H1 (cell line): ENCODE data around the gene INPP4B.

Experiments used
- BCL11A ChIP-seq, 2 experiments: IDR thresholded peaks; one replicate each; pipeline ENCODE4 v1.6.1; 2011; ENCODE audit warnings: low read depth in 2 of 2, low read length in 2 of 2, mild to moderate bottlenecking in 2 of 2
- GABPA ChIP-seq: IDR thresholded peaks from 2 replicates; pipeline ENCODE4 v1.6.1; 2011; ENCODE audit warnings: mild to moderate bottlenecking, low read length, moderate library complexity, borderline replicate concordance; ENCODE audit not compliant: insufficient read depth
- JUND ChIP-seq: IDR thresholded peaks from 2 replicates; pipeline ENCODE4 v1.6.1; 2011; ENCODE audit warnings: mild to moderate bottlenecking, improper control_type of control experiment, low read length
- KDM4A ChIP-seq: IDR thresholded peaks from one replicate; pipeline ENCODE4 v1.7.1; 2012; ENCODE audit warnings: low read depth, mild to moderate bottlenecking, moderate library complexity, low read length, inconsistent platforms; ENCODE audit not compliant: severe bottlenecking
- POLR2A ChIP-seq, 2 experiments: IDR thresholded peaks; 1 replicate in 1 of 2; 2 replicates in 1 of 2; pipeline ENCODE4 v1.6.1; 2011; ENCODE audit warnings: low read depth in 2 of 2, low read length in 2 of 2, mild to moderate bottlenecking in 2 of 2; ENCODE audit errors: control extremely low read depth in 1 of 2
- POLR2AphosphoS5 ChIP-seq: IDR thresholded peaks from 2 replicates; pipeline ENCODE4 v1.6.1; 2011; ENCODE audit warnings: low read depth, low read length
- RBBP5 ChIP-seq: IDR thresholded peaks from 2 replicates; pipeline ENCODE4 v1.7.1; 2012; ENCODE audit warnings: low read depth, mild to moderate bottlenecking, inconsistent platforms, low read length, moderate library complexity, borderline replicate concordance
- RXRA ChIP-seq: IDR thresholded peaks from 2 replicates; pipeline ENCODE4 v1.6.1; 2011; ENCODE audit warnings: low read depth, mild to moderate bottlenecking, low read length, moderate library complexity; ENCODE audit not compliant: insufficient read depth
- SIN3A ChIP-seq, 2 experiments: IDR thresholded peaks in 1 of 2; conservative IDR thresholded peaks in 1 of 2; 2 replicates each; pipeline ENCODE4 v1.6.1; 2011 to 2012; ENCODE audit warnings: low read length in 2 of 2, improper control_type of control experiment in 1 of 2, low read depth in 1 of 2, mild to moderate bottlenecking in 1 of 2
- TF ChIP-seq, protein P1 (sequence below): IDR thresholded peaks from 2 replicates; pipeline ENCODE4 v1.6.1; 2011; ENCODE audit warnings: low read length, improper control_type of control experiment
- TF ChIP-seq, protein P2 (sequence below), 3 experiments: IDR thresholded peaks; 1 replicate in 2 of 3; 2 replicates in 1 of 3; pipeline versions ENCODE4 v1.5.1 to v1.6.1; 2011; ENCODE audit warnings: low read length in 3 of 3, mild to moderate bottlenecking in 3 of 3, inconsistent platforms in 2 of 3, low read depth in 1 of 3, moderate library complexity in 1 of 3; ENCODE audit not compliant: insufficient read depth in 1 of 3; ENCODE audit errors: control extremely low read depth in 1 of 3

DNA sequence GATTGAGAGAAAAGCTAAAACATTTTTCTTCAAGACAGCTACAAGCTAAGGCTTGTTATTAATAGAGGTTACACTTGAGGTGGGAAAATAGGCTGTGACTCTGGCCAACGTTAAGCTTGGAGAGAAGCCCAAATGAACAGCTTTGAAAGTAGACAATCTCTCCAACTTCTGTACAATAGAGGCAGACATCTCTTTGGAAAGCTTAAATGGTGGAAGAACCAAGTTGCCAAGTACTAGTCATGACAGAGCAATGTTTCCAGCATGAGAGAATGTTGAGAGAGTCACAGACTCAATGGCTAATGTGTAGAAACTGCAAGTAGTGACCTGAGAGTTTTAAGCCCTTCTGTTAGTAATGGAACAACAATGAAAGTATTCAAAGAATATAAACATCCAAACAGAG, 298.1 kb downstream of the INPP4B start:
- TF ChIP-seq POLR2AphosphoS5 (no peak), POLR2A (IDR thresholded peaks at IDR 0.05; ENCODE audit: control extremely low read depth in 1 of 2, low read depth in 2 of 2, low read length in 2 of 2) (no peak), JUND (no peak), BCL11A (IDR thresholded peaks at IDR 0.05; ENCODE audit: low read depth in 2 of 2, low read length in 2 of 2) (no peak), KDM4A (no peak), SIN3A (conservative IDR thresholded peaks at IDR 0.05 in 1 of 2, IDR thresholded peaks at IDR 0.05 in 1 of 2; ENCODE audit: low read depth in 1 of 2, low read length in 2 of 2) (no peak), RXRA (no peak), GABPA (no peak), RBBP5 (no peak)
- TF ChIP-seq, protein P1, sequence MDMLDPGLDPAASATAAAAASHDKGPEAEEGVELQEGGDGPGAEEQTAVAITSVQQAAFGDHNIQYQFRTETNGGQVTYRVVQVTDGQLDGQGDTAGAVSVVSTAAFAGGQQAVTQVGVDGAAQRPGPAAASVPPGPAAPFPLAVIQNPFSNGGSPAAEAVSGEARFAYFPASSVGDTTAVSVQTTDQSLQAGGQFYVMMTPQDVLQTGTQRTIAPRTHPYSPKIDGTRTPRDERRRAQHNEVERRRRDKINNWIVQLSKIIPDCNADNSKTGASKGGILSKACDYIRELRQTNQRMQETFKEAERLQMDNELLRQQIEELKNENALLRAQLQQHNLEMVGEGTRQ = no peak
- TF ChIP-seq, protein P2, sequence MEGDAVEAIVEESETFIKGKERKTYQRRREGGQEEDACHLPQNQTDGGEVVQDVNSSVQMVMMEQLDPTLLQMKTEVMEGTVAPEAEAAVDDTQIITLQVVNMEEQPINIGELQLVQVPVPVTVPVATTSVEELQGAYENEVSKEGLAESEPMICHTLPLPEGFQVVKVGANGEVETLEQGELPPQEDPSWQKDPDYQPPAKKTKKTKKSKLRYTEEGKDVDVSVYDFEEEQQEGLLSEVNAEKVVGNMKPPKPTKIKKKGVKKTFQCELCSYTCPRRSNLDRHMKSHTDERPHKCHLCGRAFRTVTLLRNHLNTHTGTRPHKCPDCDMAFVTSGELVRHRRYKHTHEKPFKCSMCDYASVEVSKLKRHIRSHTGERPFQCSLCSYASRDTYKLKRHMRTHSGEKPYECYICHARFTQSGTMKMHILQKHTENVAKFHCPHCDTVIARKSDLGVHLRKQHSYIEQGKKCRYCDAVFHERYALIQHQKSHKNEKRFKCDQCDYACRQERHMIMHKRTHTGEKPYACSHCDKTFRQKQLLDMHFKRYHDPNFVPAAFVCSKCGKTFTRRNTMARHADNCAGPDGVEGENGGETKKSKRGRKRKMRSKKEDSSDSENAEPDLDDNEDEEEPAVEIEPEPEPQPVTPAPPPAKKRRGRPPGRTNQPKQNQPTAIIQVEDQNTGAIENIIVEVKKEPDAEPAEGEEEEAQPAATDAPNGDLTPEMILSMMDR (IDR thresholded peaks at IDR 0.05; ENCODE audit: control extremely low read depth in 1 of 3, insufficient read depth in 1 of 3, low read depth in 1 of 3, low read length in 3 of 3) = no peak
